ENCODE results near the gene PTPRJ.

Gene PTPRJ

GRCh38 chr11:47967577-47968525 lies 12.5 kb upstream of the PTPRJ start:
- no peak for DNase-seq (ENCODE audit: low read depth in 3 of 3, low spot score in 1 of 3)

DNA sequence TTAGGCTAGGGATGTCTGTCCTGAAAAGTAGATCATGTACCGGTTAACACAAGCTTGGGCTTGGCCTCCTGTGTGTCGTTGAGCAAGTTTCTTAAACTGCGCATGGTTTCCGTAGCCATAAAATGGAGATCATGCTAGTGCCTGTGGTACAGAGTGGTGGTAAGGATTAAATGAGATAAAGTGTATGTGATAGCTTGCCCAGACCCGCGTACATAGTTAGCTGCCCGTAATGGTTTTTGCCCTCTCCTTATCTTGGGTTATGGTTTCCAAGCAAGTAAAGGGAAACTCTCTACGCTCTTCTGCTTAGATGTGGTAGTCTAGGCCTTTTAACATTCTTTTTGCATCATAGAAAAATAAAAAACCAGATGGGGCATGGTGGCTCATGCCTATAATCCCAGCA lies 11.0 kb upstream of the PTPRJ start:
- DNase-seq (ENCODE audit: low read depth in 3 of 3, low spot score in 1 of 3), result no peak

DNA sequence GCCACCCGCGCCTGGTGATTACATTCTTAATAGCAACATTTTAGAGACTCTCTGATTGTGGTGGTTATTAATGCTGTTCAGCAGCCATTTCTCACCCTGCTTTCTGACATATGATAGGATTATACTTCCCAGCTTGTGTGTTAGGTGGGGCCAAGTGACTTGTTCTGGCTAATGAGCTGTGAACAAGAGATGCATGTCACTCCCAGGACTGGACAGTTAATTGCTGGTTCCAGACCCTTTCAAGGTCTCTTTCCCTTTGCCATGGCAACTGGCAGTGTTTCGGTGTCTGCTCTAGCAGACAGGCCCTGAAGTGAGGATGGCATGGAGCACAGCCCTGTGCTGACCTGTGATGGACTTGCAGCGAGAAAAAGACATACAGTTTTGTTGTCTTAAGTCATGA lies 8.9 kb upstream of the PTPRJ start:
- DNase-seq (ENCODE audit: low read depth in 3 of 3, low spot score in 1 of 3), result no peak

- no peak for DNase-seq (ENCODE audit: low read depth in 3 of 3, low spot score in 1 of 3)
These were observed 7.2 kb upstream of the PTPRJ start for GRCh38 chr11:47973173-47973572.

DNA sequence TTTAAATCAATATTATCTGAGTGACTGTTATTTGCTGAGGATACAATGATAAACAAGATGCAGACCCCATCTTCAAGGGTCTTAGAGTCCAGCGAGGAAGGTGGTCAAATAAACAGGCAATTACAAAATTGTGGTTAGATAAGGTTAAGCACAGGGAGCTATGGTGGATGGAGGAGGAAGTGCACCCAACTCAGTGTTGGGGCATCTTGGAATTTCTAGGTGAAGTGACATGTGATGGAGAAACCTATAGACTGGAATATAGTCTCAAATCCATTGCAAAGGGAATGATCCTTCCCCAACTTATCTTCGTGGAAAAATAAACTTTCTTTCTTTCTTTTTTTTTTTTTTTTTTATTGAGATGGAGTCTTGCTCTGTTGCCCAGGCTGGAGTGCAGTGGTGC lies 3.4 kb upstream of the PTPRJ start:
- no peak for DNase-seq (ENCODE audit: low read depth in 3 of 3, low spot score in 1 of 3)

DNA sequence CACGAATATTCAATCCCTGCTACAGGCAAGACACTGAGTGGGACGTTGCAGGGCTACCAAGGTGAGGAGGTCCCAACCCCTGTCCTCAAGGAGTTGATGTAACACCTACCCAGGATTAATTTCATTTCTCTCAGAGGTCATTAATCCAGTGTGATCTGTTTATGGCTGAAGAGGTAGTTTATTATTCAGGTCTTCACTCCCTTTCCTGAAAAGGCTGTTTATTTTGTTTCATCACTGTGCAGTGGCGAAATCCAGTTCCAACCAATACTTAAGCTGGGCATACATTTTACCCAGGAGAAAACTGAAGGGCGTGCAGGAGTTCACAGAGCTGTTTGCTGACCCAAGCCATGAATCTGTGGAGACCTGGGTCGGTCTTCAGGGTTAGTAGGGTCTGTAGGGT lies 2.7 kb upstream of the PTPRJ start:
- DNase-seq (ENCODE audit: low read depth in 3 of 3, low spot score in 1 of 3), result no peak

DNA sequence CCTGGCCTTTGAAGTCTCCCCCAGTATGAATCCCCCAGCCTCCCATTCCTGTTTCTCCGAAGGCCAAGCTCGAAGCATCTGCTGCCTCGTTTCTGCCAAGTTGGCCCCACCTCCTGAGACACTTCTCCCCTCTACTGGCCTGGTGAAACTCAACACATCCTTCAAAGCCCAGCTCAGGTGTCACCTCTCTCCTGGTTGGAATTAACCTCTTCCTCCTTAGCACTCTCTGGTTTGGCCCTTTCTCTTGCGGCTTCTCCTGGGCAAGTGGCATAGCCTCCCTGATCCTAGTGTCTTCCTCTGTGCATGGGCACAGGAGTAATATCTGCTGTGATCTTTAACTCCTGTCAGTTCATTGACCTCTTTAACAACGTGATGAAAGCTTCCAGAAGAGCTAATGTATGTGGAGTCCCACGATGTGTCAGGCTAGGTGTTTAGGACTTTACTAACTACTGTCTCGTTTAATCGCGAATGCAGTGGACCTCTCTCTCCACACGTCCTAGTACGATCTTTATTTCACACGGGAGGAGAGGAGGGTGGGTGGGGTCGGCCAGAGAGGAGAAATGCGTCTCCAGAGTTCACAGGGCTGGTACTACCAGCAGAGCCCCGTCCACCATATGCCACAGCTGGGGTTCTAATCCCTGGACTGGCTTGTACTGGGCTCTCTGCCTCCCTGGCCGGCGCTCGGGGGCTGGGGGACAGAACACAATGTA lies 826 bp upstream of the PTPRJ start:
- no peak for DNase-seq (ENCODE audit: low read depth in 3 of 3, low spot score in 1 of 3)

- DNase-seq (ENCODE audit: low read depth in 3 of 3, low spot score in 1 of 3), result no peak
These were observed 705 bp downstream of the PTPRJ start for GRCh38 chr11:47980907-47981621.

DNA sequence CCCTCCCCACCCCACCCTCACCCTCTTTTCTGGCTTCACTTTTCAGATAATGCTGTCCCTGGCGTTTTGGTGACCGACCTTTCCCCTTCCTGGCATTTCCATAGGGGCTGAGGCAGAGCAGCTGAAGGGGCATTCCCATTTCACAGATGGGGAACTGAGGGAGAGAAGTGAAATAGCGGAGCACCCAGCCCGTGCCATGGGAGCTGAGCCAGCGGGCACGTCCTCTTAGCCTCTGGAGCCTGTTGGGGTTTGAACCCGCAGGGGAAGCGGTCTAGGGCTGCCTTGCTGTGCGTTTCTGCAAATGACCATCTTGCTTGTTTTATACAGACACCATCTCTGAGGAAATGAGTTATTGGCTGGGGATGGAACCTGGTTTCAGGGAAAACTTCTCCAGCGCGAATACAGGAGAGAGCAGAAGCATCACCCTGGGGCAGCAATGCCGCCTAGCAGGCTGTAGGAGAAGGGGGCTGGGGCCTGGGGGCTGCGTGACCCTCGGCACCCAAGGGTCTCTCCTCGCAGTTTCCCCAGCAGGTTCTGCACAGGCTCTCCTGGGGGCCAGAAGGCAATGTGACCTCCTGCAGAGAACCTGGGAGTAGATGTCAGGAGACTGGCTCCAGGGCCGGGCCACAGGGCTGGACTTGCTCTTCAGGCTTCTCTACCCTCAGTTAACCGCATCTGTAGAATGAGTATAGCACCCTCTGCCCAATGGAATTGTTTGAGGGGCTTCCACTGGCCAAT lies 1.5 kb downstream of the PTPRJ start:
- no peak for DNase-seq (ENCODE audit: low read depth in 3 of 3, low spot score in 1 of 3)

DNA sequence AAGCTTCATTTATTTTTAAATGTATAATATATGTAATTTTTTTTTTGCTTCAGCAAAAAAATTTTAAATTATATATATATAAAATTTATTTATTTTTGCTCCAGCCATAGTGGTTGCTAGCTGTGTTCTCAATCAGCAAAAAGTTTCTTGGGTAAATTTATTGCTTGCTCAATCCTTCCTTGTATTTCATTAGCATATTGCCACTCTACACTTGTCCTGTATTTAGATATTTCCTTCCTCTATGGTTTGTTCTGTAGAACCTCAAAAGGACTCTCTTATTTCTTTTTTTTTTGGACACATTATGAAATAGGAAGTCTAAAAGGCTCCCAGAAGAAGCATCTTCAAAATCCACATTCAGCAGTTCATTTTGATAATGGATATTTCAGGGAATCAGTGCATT lies 2.3 kb downstream of the PTPRJ start:
- no peak for DNase-seq (ENCODE audit: low read depth in 3 of 3, low spot score in 1 of 3)

GRCh38 chr11:47983464-47984397 lies 3.4 kb downstream of the PTPRJ start:
- no peak for DNase-seq (ENCODE audit: low read depth in 3 of 3, low spot score in 1 of 3)

- no peak for DNase-seq (ENCODE audit: low read depth in 3 of 3, low spot score in 1 of 3)
These were observed 5.9 kb downstream of the PTPRJ start for GRCh38 chr11:47986219-47986618.

DNA sequence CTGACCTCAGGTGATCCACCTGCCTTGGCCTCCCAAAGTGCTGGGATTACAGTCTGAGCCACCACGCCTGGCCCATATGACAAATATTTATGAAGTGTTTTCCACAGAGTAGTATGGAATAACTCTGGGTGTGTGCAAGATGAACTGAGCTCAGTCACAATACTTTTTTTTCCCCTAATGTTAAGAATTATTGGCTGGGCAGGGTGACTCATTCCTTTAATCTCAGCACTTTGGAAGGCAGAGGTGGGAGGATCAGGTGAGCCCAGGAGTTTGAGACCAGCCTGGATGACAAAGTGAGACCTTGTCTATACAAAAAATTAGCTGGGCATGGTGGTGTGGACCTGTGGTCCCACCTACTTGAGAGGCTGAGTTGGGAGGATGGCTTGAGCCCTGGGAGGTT lies 6.4 kb downstream of the PTPRJ start:
- DNase-seq (ENCODE audit: low read depth in 3 of 3, low spot score in 1 of 3), result no peak

GRCh38 chr11:47987310-47987709 lies 7.0 kb downstream of the PTPRJ start:
- DNase-seq (ENCODE audit: low read depth in 3 of 3, low spot score in 1 of 3), result no peak

DNA sequence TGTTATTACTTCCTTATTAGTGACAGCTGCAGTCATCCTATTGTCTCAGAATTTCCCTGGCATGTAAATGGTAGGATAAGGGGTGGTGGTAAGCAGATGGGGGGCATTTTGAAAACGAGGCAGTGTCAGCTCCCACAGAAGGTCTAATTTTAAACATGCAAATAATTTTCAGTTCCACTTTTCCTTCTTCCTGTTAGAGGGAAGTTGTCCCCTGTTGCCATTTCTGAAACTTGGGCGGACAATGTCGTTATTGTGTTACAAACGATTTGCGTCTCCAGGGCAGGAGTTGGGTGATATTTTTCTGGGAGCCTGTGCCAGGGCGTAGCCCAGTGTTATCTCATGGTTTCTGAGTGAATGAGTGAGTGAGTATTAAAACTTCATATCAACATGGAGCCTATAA lies 7.4 kb downstream of the PTPRJ start:
- no peak for DNase-seq (ENCODE audit: low read depth in 3 of 3, low spot score in 1 of 3)

DNA sequence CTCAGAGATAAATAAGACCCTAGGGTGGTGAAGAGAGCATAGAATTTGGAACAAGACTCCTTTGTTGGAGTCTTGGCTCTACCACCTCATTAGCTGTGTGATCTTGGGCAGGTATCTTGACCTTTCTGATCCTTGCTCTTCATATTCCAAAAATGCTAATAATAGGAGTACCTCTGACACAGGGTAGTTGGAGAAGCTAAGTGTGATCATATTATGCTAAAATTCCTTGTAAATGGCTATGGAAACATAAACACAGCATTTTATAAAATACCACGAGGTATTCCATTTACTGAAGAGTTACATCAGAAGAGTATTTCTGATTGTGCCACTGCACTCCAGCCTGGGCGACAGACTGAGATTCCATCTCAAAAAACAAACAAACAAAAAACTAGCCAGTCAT lies 9.4 kb downstream of the PTPRJ start:
- no peak for DNase-seq (ENCODE audit: low read depth in 3 of 3, low spot score in 1 of 3)

DNA sequence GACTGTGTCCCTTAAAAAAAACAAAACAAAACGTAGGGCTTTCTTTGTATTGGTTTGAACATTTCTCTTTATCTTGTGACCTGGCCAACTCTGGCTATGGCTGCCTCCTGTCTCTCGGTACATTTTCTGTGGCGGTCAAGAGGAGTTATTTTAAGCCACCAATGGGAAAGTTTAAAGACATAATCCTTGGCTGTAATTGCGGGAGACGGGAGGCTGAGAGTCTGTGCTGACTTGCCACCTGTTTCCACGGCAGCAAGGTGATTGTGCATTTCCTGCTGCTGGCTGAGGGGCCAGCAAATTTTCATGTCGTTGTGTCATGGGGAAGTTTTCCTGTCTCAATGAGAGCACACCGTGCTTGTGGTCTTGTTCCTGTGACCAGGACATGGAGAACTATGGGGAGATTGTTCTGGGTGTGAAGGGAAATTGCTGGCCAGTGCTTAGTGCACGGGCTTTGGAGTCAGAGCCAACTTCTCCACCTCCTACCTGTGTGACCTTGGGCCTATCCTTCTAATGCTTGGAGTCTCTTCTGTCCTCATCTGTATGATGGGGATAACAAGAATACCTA lies 11.0 kb downstream of the PTPRJ start:
- no peak for DNase-seq (ENCODE audit: low read depth in 3 of 3, low spot score in 1 of 3)

DNA sequence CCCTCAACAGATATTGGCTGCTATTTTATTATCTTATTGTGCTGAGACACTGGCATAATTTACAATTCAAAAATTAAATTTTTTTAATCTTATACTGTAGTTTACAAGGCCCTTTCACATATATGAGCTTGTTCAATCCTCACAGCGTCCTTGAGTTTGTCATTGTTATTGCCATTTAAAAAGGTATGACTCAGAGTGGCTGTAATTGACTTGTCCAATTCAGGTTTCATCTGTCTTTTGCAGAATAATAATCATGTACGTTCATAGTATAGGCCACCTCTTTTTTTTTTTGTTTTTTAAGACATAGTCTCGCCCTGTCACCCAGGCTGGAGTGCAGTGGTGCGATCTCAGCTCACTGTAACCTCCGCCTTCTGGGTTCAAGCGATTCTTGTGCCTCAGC lies 11.5 kb downstream of the PTPRJ start:
- no peak for DNase-seq (ENCODE audit: low read depth in 3 of 3, low spot score in 1 of 3)

- DNase-seq (ENCODE audit: low read depth in 3 of 3, low spot score in 1 of 3), result no peak
These were observed 12.8 kb downstream of the PTPRJ start for GRCh38 chr11:47992959-47993820.
